ENCODE results near the gene TANGO6.
"Not testable (repeated sequence)": the region's sequence is repeated elsewhere in the genome, so short reads cannot be mapped to it uniquely, and the experiment has no call there.

TANGO6 gene

GRCh38 chr16:69116256-69116875 is 273.0 kb downstream of the TANGO6 start:
- no peak for DNase-seq (ENCODE audit: low read depth in 3 of 3)

GRCh38 chr16:69116906-69117305 is 273.6 kb downstream of the TANGO6 start:
- no peak for DNase-seq (ENCODE audit: low read depth in 3 of 3)

- no peak for DNase-seq (ENCODE audit: low read depth in 3 of 3)
Measured at GRCh38 chr16:69118468-69118867, 275.1 kb downstream of the TANGO6 start.

- no peak for DNase-seq (ENCODE audit: low read depth in 3 of 3)
Measured at GRCh38 chr16:69118994-69119393, 275.7 kb downstream of the TANGO6 start.

GRCh38 chr16:69119536-69119935 is 276.2 kb downstream of the TANGO6 start:
- no peak for DNase-seq (ENCODE audit: low read depth in 3 of 3)

- DNase-seq (ENCODE audit: low read depth in 3 of 3), result no peak
Measured at GRCh38 chr16:69120096-69120664, 276.8 kb downstream of the TANGO6 start.

- DNase-seq (ENCODE audit: low read depth in 3 of 3), result peak in 2 of 3 donors; percentile 35 to 60
Measured at GRCh38 chr16:69123910-69124309, 280.6 kb downstream of the TANGO6 start.

- not testable (repeated sequence) for DNase-seq (ENCODE audit: low read depth in 3 of 3)
Measured at GRCh38 chr16:69124406-69124805, 281.1 kb downstream of the TANGO6 start.

- not testable (repeated sequence) for DNase-seq (ENCODE audit: low read depth in 3 of 3)
Measured at GRCh38 chr16:69124961-69125360, 281.6 kb downstream of the TANGO6 start.

GRCh38 chr16:69126221-69126620 is 282.9 kb downstream of the TANGO6 start:
- no peak for DNase-seq (ENCODE audit: low read depth in 3 of 3)

- DNase-seq (ENCODE audit: low read depth in 3 of 3), result not testable (repeated sequence)
Measured at GRCh38 chr16:69126801-69127200, 283.5 kb downstream of the TANGO6 start.

GRCh38 chr16:69127966-69128510 is 284.7 kb downstream of the TANGO6 start:
- DNase-seq (ENCODE audit: low read depth in 3 of 3), result no peak

GRCh38 chr16:69130461-69130860 is 287.1 kb downstream of the TANGO6 start:
- DNase-seq (ENCODE audit: low read depth in 3 of 3), result no peak

GRCh38 chr16:69131167-69131838 is 288.0 kb downstream of the TANGO6 start:
- DNase-seq (ENCODE audit: low read depth in 3 of 3), result no peak

GRCh38 chr16:69131839-69132423 is 288.6 kb downstream of the TANGO6 start:
- peak; percentile 62 to 78 (median 67) for DNase-seq (ENCODE audit: low read depth in 3 of 3)

GRCh38 chr16:69132424-69133252 is 289.3 kb downstream of the TANGO6 start, which contains the start of the genes CHTF8 and UTP4:
TSS of gene CHTF8 (minus strand) at chr16:69132588. CDS start at chr16:69121458, 11,130 bp downstream.
TSS of gene UTP4 (plus strand) at chr16:69132649. CDS start at chr16:69133460, 811 bp downstream.
- DNase-seq (ENCODE audit: low read depth in 3 of 3), result peak; percentile 72 to 89 (median 77)

- DNase-seq (ENCODE audit: low read depth in 3 of 3), result no peak
Measured at GRCh38 chr16:69133373-69133954, 290.1 kb downstream of the TANGO6 start.

Data from stimulated activated CD4-positive, alpha-beta T cell treated with anti-CD3 and anti-CD28 coated beads, TNF-alpha, amount 100 ng/mL, for 48 hours (primary cell).